HCT116 (cell line): Measurements from ENCODE around the gene MTF2. TPM values are rescaled to one million over a fixed set of nuclear protein-coding genes. Genes with fewer than 3 reads are reported as not detected.
"Not testable (repeated sequence)": the region's sequence is repeated elsewhere in the genome, so short reads cannot be mapped to it uniquely, and the experiment has no call there.

ENCODE experiments used
- ATAC-seq: fragments of 200-7000 bp; cut with Tn5 transposase; 2 replicates; pipeline ENCODE4 v1.9.1; 2020; ENCODE audit warnings: mild to moderate bottlenecking, moderate library complexity
- BruUV-seq: library from RNA; stranded (reverse); fragments of 400-500 nt; replicated peaks from 2 replicates; lab custom pipeline; 2021; lab: Mats Ljungman, UMichigan
- CTCF ChIA-PET: fragments of 300-600 bp; sonication (Branson Sonifier 250); formaldehyde crosslinking; loops from one replicate; lab custom pipeline; 2021; ENCODE audit warnings: antibody characterized with exemption; lab: Charles Lee
- POLR2A ChIA-PET: fragments of 300-600, 350-600 bp; sonication (Branson Sonifier 250); formaldehyde crosslinking; loops from one replicate; lab custom pipeline; 2021; ENCODE audit warnings: antibody characterized with exemption; lab: Charles Lee
- RAD21 ChIA-PET, 2 experiments: fragments of 300-600 bp; sonication (Branson Sonifier 250); formaldehyde crosslinking; loops; one replicate each; lab custom pipeline; 2023; ENCODE audit warnings: low total read pairs in 2 of 2; ENCODE audit not compliant: uncharacterized antibody in 2 of 2, unreplicated experiment in 2 of 2, low non-redundant PET in 1 of 2; lab: Charles Lee
- DNase-seq: peaks from one replicate; pipeline ENCODE4 v3.0.0-alpha.2; 2010; ENCODE audit warnings: low read depth, low spot score
- H2AFZ ChIP-seq: fragments of 200-600 bp; shearing (Covaris generic), sonication (generic); 2 replicates; pipeline ENCODE4 v1.6.1; 2017; ENCODE audit warnings: low read depth, mixed run types, mixed read lengths, antibody characterized with exemption, low read length; ENCODE audit not compliant: poor library complexity, severe bottlenecking
- H3K27ac ChIP-seq: 2 replicates; pipeline ENCODE4 v1.5.1; 2012; ENCODE audit warnings: low read depth, low read length
- H3K27me3 ChIP-seq: fragments of 200-600 bp; sonication (generic); 2 replicates; pipeline ENCODE4 v1.6.1; 2016; ENCODE audit warnings: mixed run types, low read length, mixed read lengths; ENCODE audit not compliant: insufficient read depth
- H3K36me3 ChIP-seq, 2 experiments: fragments of 200-500 bp in 1 of 2; fragments of 200-600 bp in 1 of 2; sonication (Bioruptor generic) in 1 of 2; sonication (generic) in 1 of 2; 2 replicates each; pipeline versions ENCODE4 v1.5.1 to v1.6.1; 2014 to 2016; ENCODE audit warnings: low read length in 2 of 2, inconsistent platforms in 1 of 2, mixed read lengths in 1 of 2, mixed run types in 1 of 2; ENCODE audit not compliant: insufficient read depth in 2 of 2, control insufficient read depth in 1 of 2
- H3K4me1 ChIP-seq, 2 experiments: fragments of 200-600 bp in 1 of 2; sonication (generic) in 1 of 2; 2 replicates each; pipeline versions ENCODE4 v1.5.1 to v1.6.1; 2012 to 2017; ENCODE audit warnings: low read length in 2 of 2, inconsistent platforms in 1 of 2, mild to moderate bottlenecking in 1 of 2, mixed read lengths in 1 of 2, mixed run types in 1 of 2, moderate library complexity in 1 of 2; ENCODE audit not compliant: insufficient read depth in 2 of 2, control insufficient read depth in 1 of 2
- H3K4me2 ChIP-seq: fragments of 200-600 bp; sonication (generic); 2 replicates; pipeline ENCODE4 v1.6.1; 2017; ENCODE audit warnings: mixed run types, low read length, mixed read lengths
- H3K4me3 ChIP-seq, 2 experiments: fragments of 200-600 bp in 1 of 2; sonication (generic) in 1 of 2; replicated peaks in 1 of 2; 2 replicates each; pipeline ENCODE4 v1.5.1; 2011 to 2016; ENCODE audit warnings: low read length in 2 of 2, control low read depth in 1 of 2, low read depth in 1 of 2, mild to moderate bottlenecking in 1 of 2, mixed read lengths in 1 of 2, mixed run types in 1 of 2
- H3K79me2 ChIP-seq: fragments of 200-600 bp; sonication (generic); 2 replicates; pipeline ENCODE4 v1.6.1; 2017; ENCODE audit warnings: mild to moderate bottlenecking, mixed run types, low read length, moderate library complexity, mixed read lengths; ENCODE audit not compliant: insufficient read depth
- H3K9ac ChIP-seq: fragments of 200-600 bp; sonication (generic); 2 replicates; pipeline ENCODE4 v1.6.1; 2016; ENCODE audit warnings: low read length, mixed read lengths
- H3K9me2 ChIP-seq: fragments of 200-600 bp; sonication (generic), shearing (Covaris generic); 2 replicates; pipeline ENCODE4 v1.6.1; 2017; ENCODE audit warnings: mixed run types, mild to moderate bottlenecking, moderate library complexity; ENCODE audit not compliant: insufficient read depth
- H3K9me3 ChIP-seq, 2 experiments: fragments of 200-500 bp in 1 of 2; fragments of 200-600 bp in 1 of 2; sonication (Bioruptor generic) in 1 of 2; sonication (generic) in 1 of 2; 2 replicates each; pipeline ENCODE4 v1.6.1; 2014 to 2017; ENCODE audit warnings: low read length in 2 of 2, mixed read lengths in 2 of 2, inconsistent platforms in 1 of 2, low read depth in 1 of 2, mild to moderate bottlenecking in 1 of 2, mixed run types in 1 of 2, moderate library complexity in 1 of 2; ENCODE audit not compliant: control insufficient read depth in 1 of 2, insufficient read depth in 1 of 2
- H4K20me1 ChIP-seq: fragments of 200-600 bp; sonication (generic), shearing (Covaris generic); 2 replicates; pipeline ENCODE4 v1.6.1; 2017; ENCODE audit warnings: mixed run types, mild to moderate bottlenecking, moderate library complexity; ENCODE audit not compliant: insufficient read depth
- CBX3 ChIP-seq: IDR thresholded peaks from 2 replicates; pipeline ENCODE4 v1.6.1; 2012; ENCODE audit warnings: low read depth
- CEBPB ChIP-seq: IDR thresholded peaks from 2 replicates; pipeline ENCODE4 v1.6.1; 2012; ENCODE audit warnings: low read depth
- EGR1 ChIP-seq: IDR thresholded peaks from 2 replicates; pipeline ENCODE4 v1.6.1; 2012; ENCODE audit warnings: low read depth
- FOSL1 ChIP-seq: IDR thresholded peaks from 2 replicates; pipeline ENCODE4 v1.6.1; 2012; ENCODE audit warnings: low read depth
- JUND ChIP-seq: IDR thresholded peaks from 2 replicates; pipeline ENCODE4 v1.6.1; 2012
- POLR2A ChIP-seq: IDR thresholded peaks from 2 replicates; pipeline ENCODE4 v1.7.0; 2011; ENCODE audit warnings: borderline replicate concordance; ENCODE audit not compliant: insufficient read depth, insufficient read length; ENCODE audit errors: extremely low read depth
- POLR2AphosphoS5 ChIP-seq: IDR thresholded peaks from 2 replicates; pipeline ENCODE4 v1.6.1; 2011; ENCODE audit warnings: mild to moderate bottlenecking, low read depth, low read length, moderate library complexity
- RAD21 ChIP-seq: IDR thresholded peaks from 2 replicates; pipeline ENCODE4 v1.6.1; 2012; ENCODE audit warnings: low read depth, mild to moderate bottlenecking
- SIN3A ChIP-seq: IDR thresholded peaks from 2 replicates; pipeline ENCODE4 v1.6.1; 2012; ENCODE audit warnings: low read depth
- SRF ChIP-seq: IDR thresholded peaks from 2 replicates; pipeline ENCODE4 v1.6.1; 2012; ENCODE audit warnings: low read depth
- YY1 ChIP-seq: IDR thresholded peaks from 2 replicates; pipeline ENCODE4 v1.6.1; 2011; ENCODE audit warnings: low read length, low read depth, moderate library complexity, mild to moderate bottlenecking; ENCODE audit not compliant: insufficient replicate concordance; ENCODE audit errors: extremely low read depth
- ZNF274 ChIP-seq: fragments of 200-500 bp; sonication (Bioruptor generic); IDR thresholded peaks from 2 replicates; pipeline ENCODE4 v1.6.1; 2014; ENCODE audit warnings: mild to moderate bottlenecking, low read depth, low read length, inconsistent platforms
- intact Hi-C: fragments of 100-400 bp; cut with micrococcal nuclease; formaldehyde crosslinking; loops from 2 replicates; pipeline ENCODE4 v1.10.0; 2022
- total RNA-seq: library from RNA; stranded (reverse); gene quantifications from one replicate; pipeline ENCODE4 v1.2.1, GENCODE V29; 2021; ENCODE audit not compliant: unreplicated experiment
- TF ChIP-seq, protein P1 (sequence below), 3 experiments: fragments of 200-600 bp in 1 of 3; sonication (generic) in 1 of 3; IDR thresholded peaks in 2 of 3; conservative IDR thresholded peaks in 1 of 3; 2 replicates each; pipeline ENCODE4 v1.5.1; 2012 to 2017; ENCODE audit warnings: low read depth in 2 of 3, low read length in 2 of 3, antibody characterized with exemption in 1 of 3, borderline replicate concordance in 1 of 3, control low read depth in 1 of 3, mild to moderate bottlenecking in 1 of 3, mixed read lengths in 1 of 3, mixed run types in 1 of 3, moderate library complexity in 1 of 3; ENCODE audit not compliant: insufficient read depth in 1 of 3
- TF ChIP-seq, protein P2 (sequence below): IDR thresholded peaks from 2 replicates; pipeline ENCODE4 v1.6.1; 2011; ENCODE audit warnings: mild to moderate bottlenecking, low read length, moderate library complexity; ENCODE audit not compliant: insufficient replicate concordance; ENCODE audit errors: extremely low read depth

The MTF2 gene
- total RNA-seq, 1 experiment from 2014 or later: 45.5 TPM

DNA sequence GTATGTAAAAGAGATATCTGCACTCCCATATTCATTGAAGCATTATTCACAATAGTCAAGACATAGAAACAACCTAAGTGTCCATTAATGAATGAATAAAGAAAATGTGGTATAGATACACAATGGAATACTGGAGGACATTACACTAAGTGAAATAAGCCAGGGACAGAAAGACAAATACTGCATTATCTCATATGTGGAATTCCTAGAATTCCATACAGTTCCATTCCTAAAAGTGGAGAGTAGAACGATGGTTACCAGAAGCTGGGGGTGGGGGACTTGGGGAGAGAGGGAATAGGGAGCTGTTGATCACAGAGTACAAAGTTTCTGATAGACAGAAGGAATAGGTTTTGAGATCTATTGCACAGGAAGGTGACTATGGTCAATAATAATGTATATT lies 93.7 kb downstream of the MTF2 start (continued):
- no peak for TF ChIP-seq CBX3

DNA sequence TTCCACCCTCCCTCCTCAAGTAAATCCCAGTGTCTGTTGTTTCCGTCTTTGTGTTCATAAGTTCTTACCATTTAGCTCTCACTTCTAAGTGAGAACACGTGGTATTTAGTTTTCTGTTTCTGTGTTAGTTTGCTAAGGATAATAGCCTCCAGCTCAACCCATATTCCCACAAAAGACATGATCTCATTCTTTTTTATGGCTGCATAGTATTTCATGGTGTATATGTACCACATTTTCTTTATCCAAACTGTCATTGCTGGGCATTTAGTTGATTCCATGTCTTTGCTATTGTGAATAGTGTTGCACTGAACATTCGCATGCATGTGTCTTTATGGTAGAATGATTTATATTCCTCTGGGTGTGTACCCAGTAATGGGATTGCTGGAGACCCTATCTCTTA lies 95.6 kb downstream of the MTF2 start:
- Histone ChIP-seq H3K4me1 (peaks cover 0 to 15% of the 10 kb centered on the region in 2 experiments; a peak in 3 of 4 replicates), H3K79me2 (peaks cover 96% of the 10 kb centered on the region)
- DNase-seq, intact Hi-C loops, RAD21 ChIA-PET, H3K9me3 ChIP-seq, H3K9me2 ChIP-seq, H3K4me3 ChIP-seq, POLR2A ChIA-PET, H3K27me3 ChIP-seq, H3K9ac ChIP-seq, ATAC-seq, H3K4me2 ChIP-seq, CTCF ChIA-PET, H3K27ac ChIP-seq, H4K20me1 ChIP-seq, H3K36me3 ChIP-seq, BruUV-seq, H2AFZ ChIP-seq: not testable (repeated sequence)

DNA sequence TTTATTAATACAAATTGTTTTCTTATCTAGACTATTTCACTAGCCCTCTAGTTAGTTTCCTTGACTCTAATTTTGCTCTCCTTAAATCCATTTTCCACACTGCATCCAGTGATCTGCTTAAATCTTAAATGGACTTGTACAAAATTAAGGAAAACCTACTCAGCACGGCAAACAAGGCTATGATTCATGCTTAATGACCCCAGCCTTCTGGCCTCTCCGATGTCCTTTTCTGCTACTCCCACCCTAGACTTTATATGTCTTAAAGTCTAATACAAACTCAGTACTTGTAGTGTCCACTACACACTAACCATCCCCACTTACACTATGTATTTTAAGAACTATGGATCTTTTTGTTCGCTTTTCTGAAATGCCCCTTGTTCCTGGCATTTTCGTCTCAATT lies 98.9 kb downstream of the MTF2 start:
- intact Hi-C loops: no loop called here
- no peaks in the 10 kb centered on the region for H3K9me3 ChIP-seq
- DNase-seq: no peak
- CTCF ChIA-PET: no interaction called here
- peaks cover 90% of the 10 kb centered on the region for H3K79me2 ChIP-seq
- no peak for ATAC-seq
- BruUV-seq: no TSS peak
- H3K27ac ChIP-seq: no peak overlapping the region
- H3K4me2 ChIP-seq: no peak overlapping the region
- no peak overlapping the region for H2AFZ ChIP-seq
- POLR2A ChIA-PET: no interaction called here
- no peaks in the 10 kb centered on the region for H4K20me1 ChIP-seq
- no peaks in the 10 kb centered on the region for H3K9me2 ChIP-seq
- H3K27me3 ChIP-seq: no peaks in the 10 kb centered on the region
- no peak overlapping the region for H3K9ac ChIP-seq
- RAD21 ChIA-PET: no interaction called here
- H3K4me1 ChIP-seq: peaks cover 0 to 30% of the 10 kb centered on the region in 2 experiments; a peak in 3 of 4 replicates
- H3K4me3 ChIP-seq: no peak overlapping the region
- 0 out of 4 replicates have a peak, but pooled peaks cover 0 to 3% of the 10 kb centered on the region in 2 experiments for H3K36me3 ChIP-seq
- TF ChIP-seq, protein P1, sequence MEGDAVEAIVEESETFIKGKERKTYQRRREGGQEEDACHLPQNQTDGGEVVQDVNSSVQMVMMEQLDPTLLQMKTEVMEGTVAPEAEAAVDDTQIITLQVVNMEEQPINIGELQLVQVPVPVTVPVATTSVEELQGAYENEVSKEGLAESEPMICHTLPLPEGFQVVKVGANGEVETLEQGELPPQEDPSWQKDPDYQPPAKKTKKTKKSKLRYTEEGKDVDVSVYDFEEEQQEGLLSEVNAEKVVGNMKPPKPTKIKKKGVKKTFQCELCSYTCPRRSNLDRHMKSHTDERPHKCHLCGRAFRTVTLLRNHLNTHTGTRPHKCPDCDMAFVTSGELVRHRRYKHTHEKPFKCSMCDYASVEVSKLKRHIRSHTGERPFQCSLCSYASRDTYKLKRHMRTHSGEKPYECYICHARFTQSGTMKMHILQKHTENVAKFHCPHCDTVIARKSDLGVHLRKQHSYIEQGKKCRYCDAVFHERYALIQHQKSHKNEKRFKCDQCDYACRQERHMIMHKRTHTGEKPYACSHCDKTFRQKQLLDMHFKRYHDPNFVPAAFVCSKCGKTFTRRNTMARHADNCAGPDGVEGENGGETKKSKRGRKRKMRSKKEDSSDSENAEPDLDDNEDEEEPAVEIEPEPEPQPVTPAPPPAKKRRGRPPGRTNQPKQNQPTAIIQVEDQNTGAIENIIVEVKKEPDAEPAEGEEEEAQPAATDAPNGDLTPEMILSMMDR (IDR thresholded peaks at IDR 0.05 in 2 of 3, conservative IDR thresholded peaks at IDR 0.05 in 1 of 3; ENCODE audit: borderline replicate concordance in 1 of 3, insufficient read depth in 1 of 3, low read depth in 2 of 3, low read length in 2 of 3): no peak
- no peak for TF ChIP-seq CEBPB
- TF ChIP-seq, protein P2, sequence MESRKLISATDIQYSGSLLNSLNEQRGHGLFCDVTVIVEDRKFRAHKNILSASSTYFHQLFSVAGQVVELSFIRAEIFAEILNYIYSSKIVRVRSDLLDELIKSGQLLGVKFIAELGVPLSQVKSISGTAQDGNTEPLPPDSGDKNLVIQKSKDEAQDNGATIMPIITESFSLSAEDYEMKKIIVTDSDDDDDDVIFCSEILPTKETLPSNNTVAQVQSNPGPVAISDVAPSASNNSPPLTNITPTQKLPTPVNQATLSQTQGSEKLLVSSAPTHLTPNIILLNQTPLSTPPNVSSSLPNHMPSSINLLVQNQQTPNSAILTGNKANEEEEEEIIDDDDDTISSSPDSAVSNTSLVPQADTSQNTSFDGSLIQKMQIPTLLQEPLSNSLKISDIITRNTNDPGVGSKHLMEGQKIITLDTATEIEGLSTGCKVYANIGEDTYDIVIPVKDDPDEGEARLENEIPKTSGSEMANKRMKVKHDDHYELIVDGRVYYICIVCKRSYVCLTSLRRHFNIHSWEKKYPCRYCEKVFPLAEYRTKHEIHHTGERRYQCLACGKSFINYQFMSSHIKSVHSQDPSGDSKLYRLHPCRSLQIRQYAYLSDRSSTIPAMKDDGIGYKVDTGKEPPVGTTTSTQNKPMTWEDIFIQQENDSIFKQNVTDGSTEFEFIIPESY: no peak
- no peak for TF ChIP-seq FOSL1
- TF ChIP-seq RAD21: no peak
- no peak for TF ChIP-seq POLR2A
- TF ChIP-seq SIN3A: no peak
- TF ChIP-seq YY1: no peak
- no peak for TF ChIP-seq SRF
- no peak for TF ChIP-seq POLR2AphosphoS5
- TF ChIP-seq JUND: no peak
- TF ChIP-seq ZNF274: no peak
- TF ChIP-seq EGR1: no peak
